Lung (tissue), 12 donors: ENCODE measurements around the gene ADAMTS7. TPM values are rescaled to one million over a fixed set of nuclear protein-coding genes. Genes with fewer than 3 reads are reported as not detected.
"Not testable (repeated sequence)": the region's sequence is repeated elsewhere in the genome, so short reads cannot be mapped to it uniquely, and the experiment has no call there.

Experiments
- ATAC-seq: fragments of 200-7000 bp; cut with Tn5 transposase; one replicate; pipeline ENCODE4 v1.9.1; 2020; ENCODE audit warnings: moderate number of reproducible peaks; ENCODE audit not compliant: insufficient read depth, low FRiP score
- DNase-seq, 3 donors: peaks; one replicate each; pipeline ENCODE4 v3.0.0-alpha.2; 2013 to 2017
- H3K27ac ChIP-seq, 2 donors: one replicate each; pipeline ENCODE4 v1.5.1; 2013; ENCODE audit warnings: mild to moderate bottlenecking in 2 of 2, moderate library complexity in 2 of 2, control low read depth in 1 of 2, inconsistent platforms in 1 of 2, low read depth in 1 of 2, low read length in 1 of 2
- H3K27me3 ChIP-seq, 3 donors: one replicate each; pipeline ENCODE4 v1.5.1; 2013; ENCODE audit warnings: low read length in 2 of 3; ENCODE audit not compliant: control insufficient read depth in 3 of 3, insufficient read depth in 3 of 3
- H3K36me3 ChIP-seq, 4 donors: one replicate each; pipeline ENCODE4 v1.5.1; 2013; ENCODE audit warnings: low read length in 4 of 4, mild to moderate bottlenecking in 1 of 4, moderate library complexity in 1 of 4; ENCODE audit not compliant: control insufficient read depth in 4 of 4, insufficient read depth in 4 of 4
- H3K4me1 ChIP-seq, 5 donors: one replicate each; pipeline ENCODE4 v1.5.1; 2013; ENCODE audit warnings: low read length in 5 of 5, mild to moderate bottlenecking in 2 of 5, moderate library complexity in 1 of 5; ENCODE audit not compliant: control insufficient read depth in 5 of 5, insufficient read depth in 5 of 5
- H3K4me3 ChIP-seq: one replicate; pipeline ENCODE4 v1.5.1; 2013; ENCODE audit warnings: mild to moderate bottlenecking, control low read depth, moderate library complexity
- H3K9ac ChIP-seq, 2 donors: one replicate each; pipeline ENCODE4 v1.5.1; 2013; ENCODE audit warnings: low read length in 2 of 2, control low read depth in 1 of 2; ENCODE audit not compliant: insufficient read depth in 1 of 2
- H3K9me3 ChIP-seq, 4 donors: one replicate each; pipeline ENCODE4 v1.5.1; 2013; ENCODE audit warnings: low read length in 3 of 4, mild to moderate bottlenecking in 1 of 4, moderate library complexity in 1 of 4; ENCODE audit not compliant: control insufficient read depth in 4 of 4, insufficient read depth in 3 of 4
- WGBS, 2 donors: extraction: QIAGEN DNeasy Blood & Tissue Kit; methylation state at CpG; one replicate each; pipeline ENCODE4 v1.1.7; 2013; 5-methylcytosine and 5-hydroxymethylcytosine counted together
- polyA plus RNA-seq, 2 donors: library from polyadenylated mRNA; stranded (reverse); fragments of 200-250 nt; gene quantifications; one replicate each; pipeline ENCODE4 v1.2.1, GENCODE V29; 2013
- total RNA-seq, 2 donors: library from RNA; depleted of rRNA in 1 of 2; stranded (reverse); fragments of >200 nt in 1 of 2; gene quantifications; one replicate each; pipeline ENCODE4 v1.2.1, GENCODE V29; 2014 to 2021
- TF ChIP-seq, protein P1 (sequence below): IDR thresholded peaks from 2 replicates; pipeline ENCODE4 v1.5.1; 2012; ENCODE audit warnings: mild to moderate bottlenecking; ENCODE audit errors: control extremely low read depth, extremely low read depth
- donor health status: control.
- donor health status: control.
- donor health status: Bipolar disorder and iron deficiency.
- donor health status: healthy.
- donor health status: DM: yes; HTN: yes; CAD: no.

ADAMTS7 gene
- total and polyA plus RNA-seq, 4 donors: 3.3 to 13.1 (median 5.2) TPM

DNA sequence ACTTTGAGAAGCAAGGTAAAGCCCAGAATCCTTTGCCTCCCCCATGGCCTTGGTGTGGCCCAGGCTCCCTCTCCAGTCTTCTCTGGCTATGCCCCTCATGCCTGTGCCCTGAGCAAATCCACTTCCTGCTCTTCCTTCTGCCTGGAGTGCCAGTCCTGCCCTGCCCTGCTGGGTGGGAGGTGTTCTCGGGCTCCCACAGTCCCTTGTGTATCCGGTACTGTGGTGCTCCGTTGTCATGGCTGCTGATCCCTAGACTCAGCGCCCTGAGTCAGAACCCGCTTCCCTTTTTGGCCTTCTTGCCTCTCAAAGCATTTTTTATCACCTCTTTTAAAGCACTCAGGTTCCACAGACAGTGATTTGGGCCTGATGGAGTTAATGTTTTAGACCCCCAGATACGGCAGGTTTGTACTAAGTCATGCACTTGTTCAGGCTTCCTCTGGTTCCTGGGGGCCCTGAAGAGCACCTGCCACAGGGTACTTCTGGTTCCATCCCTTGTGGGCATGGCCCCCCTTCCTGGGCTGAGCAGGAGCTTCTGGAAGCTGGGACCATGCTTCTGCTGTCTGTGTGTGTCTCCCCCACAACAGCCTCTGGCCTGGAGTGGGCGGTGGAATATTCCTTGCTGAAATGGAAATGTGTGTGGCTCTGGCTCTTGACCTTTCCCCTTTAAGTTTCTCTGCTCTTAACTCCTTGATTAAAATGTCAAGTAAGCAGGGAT lies 29.6 kb upstream of the ADAMTS7 start:
- Histone ChIP-seq H3K36me3 (no peaks in the 10 kb centered on the region), H3K9ac (no peak overlapping the region), H3K4me3 (no peak overlapping the region), H3K4me1 (peaks cover 0 to 14% (median 0%) of the 10 kb centered on the region in 5 donors), H3K27ac (no peak overlapping the region), H3K9me3 (peaks cover 0 to 2% (median 0%) of the 10 kb centered on the region in 4 donors), H3K27me3 (no peaks in the 10 kb centered on the region)
- TF ChIP-seq, protein P1, sequence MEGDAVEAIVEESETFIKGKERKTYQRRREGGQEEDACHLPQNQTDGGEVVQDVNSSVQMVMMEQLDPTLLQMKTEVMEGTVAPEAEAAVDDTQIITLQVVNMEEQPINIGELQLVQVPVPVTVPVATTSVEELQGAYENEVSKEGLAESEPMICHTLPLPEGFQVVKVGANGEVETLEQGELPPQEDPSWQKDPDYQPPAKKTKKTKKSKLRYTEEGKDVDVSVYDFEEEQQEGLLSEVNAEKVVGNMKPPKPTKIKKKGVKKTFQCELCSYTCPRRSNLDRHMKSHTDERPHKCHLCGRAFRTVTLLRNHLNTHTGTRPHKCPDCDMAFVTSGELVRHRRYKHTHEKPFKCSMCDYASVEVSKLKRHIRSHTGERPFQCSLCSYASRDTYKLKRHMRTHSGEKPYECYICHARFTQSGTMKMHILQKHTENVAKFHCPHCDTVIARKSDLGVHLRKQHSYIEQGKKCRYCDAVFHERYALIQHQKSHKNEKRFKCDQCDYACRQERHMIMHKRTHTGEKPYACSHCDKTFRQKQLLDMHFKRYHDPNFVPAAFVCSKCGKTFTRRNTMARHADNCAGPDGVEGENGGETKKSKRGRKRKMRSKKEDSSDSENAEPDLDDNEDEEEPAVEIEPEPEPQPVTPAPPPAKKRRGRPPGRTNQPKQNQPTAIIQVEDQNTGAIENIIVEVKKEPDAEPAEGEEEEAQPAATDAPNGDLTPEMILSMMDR: no peak
- WGBS, 2 donors: 77 to 78% methylated on average over 7 of the region's 7 CpGs
- ATAC-seq (no peak), DNase-seq (no peak)

- H3K4me1 ChIP-seq: peaks cover 0 to 14% (median 0%) of the 10 kb centered on the region in 5 donors
- H3K9me3 ChIP-seq, H3K4me3 ChIP-seq, DNase-seq, H3K27ac ChIP-seq, H3K36me3 ChIP-seq, H3K9ac ChIP-seq, ATAC-seq, H3K27me3 ChIP-seq: not testable (repeated sequence)
- WGBS, 2 donors: 95 to 96% methylated on average over 6 of the region's 6 CpGs
Measured at GRCh38 chr15:78839151-78839550, 27.9 kb upstream of the ADAMTS7 start.

GRCh38 chr15:78838489-78838888 lies 27.2 kb upstream of the ADAMTS7 start:
- no peaks in the 10 kb centered on the region for H3K27me3 ChIP-seq
- no peak overlapping the region for H3K27ac ChIP-seq
- H3K9ac ChIP-seq: no peak overlapping the region
- H3K9me3 ChIP-seq: peaks cover 0 to 2% (median 0%) of the 10 kb centered on the region in 4 donors
- WGBS, 2 donors: 75 to 87% methylated on average over 3 of the region's 3 CpGs
- H3K36me3 ChIP-seq: no peaks in the 10 kb centered on the region
- TF ChIP-seq, protein P1: no peak
- DNase-seq (peak; percentile 62 to 88 (median 76)), ATAC-seq (no peak)
- no peak overlapping the region for H3K4me3 ChIP-seq
- peaks cover 0 to 14% (median 0%) of the 10 kb centered on the region in 5 donors for H3K4me1 ChIP-seq

DNA sequence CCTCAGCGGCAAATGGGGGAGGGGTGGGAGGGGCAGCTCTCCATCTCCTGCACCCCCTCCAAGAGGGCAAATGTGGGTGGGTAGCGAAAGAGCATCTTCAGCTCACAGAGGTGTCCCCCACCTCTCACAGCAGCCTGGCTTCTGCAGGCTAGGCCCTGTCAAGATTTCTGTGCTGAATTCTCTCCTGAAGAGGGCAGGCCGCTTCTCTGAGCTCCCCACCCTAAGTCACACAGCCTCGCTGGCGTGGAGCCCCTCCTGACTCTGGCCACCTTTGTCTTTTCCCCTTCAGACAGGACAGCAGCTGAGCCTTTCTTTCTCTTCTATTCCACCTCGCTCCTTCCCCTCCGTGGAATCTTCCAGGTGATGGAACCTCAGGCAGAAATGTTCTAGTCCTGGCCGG lies 26.3 kb upstream of the ADAMTS7 start:
- no peak overlapping the region for H3K4me3 ChIP-seq
- H3K9me3 ChIP-seq: peaks cover 0 to 2% (median 0%) of the 10 kb centered on the region in 4 donors
- DNase-seq: no peak
- 95 to 97% methylated on average over 8 of the region's 8 CpGs for WGBS, 2 donors
- H3K9ac ChIP-seq: no peak overlapping the region
- H3K27me3 ChIP-seq: no peaks in the 10 kb centered on the region
- no peak overlapping the region for H3K27ac ChIP-seq
- peaks cover 0 to 14% (median 0%) of the 10 kb centered on the region in 5 donors for H3K4me1 ChIP-seq
- TF ChIP-seq, protein P1: no peak
- no peaks in the 10 kb centered on the region for H3K36me3 ChIP-seq
- no peak for ATAC-seq
